H9 (cell line): Measurements from ENCODE around the gene AXIN2. TPM values are rescaled to one million over a fixed set of nuclear protein-coding genes. Genes with fewer than 3 reads are reported as not detected.

Experiments
- DNase-seq: peaks from one replicate; pipeline ENCODE4 v3.0.0-alpha.2; 2017
- H2AFZ ChIP-seq: one replicate; pipeline ENCODE4 v1.6.1; 2013; ENCODE audit warnings: mild to moderate bottlenecking, low read length, control low read depth, moderate library complexity
- H2AK5ac ChIP-seq: 2 replicates; pipeline ENCODE4 v1.6.1; 2013; ENCODE audit warnings: low read length, control low read depth, mixed read lengths; ENCODE audit not compliant: insufficient read length
- H2BK120ac ChIP-seq: one replicate; pipeline ENCODE4 v1.6.1; 2013; ENCODE audit warnings: low read depth, mild to moderate bottlenecking, low read length, control low read depth, inconsistent platforms; ENCODE audit not compliant: poor library complexity, severe bottlenecking
- H2BK12ac ChIP-seq: 2 replicates; pipeline ENCODE4 v1.6.1; 2013; ENCODE audit warnings: low read length, control low read depth, mixed read lengths, low read depth; ENCODE audit not compliant: insufficient read length
- H2BK15ac ChIP-seq: 2 replicates; pipeline ENCODE4 v1.6.1; 2013; ENCODE audit warnings: low read depth, low read length, control low read depth
- H2BK20ac ChIP-seq: one replicate; pipeline ENCODE4 v1.6.1; 2013; ENCODE audit warnings: low read depth, mild to moderate bottlenecking, low read length, control low read depth, inconsistent platforms; ENCODE audit not compliant: poor library complexity, severe bottlenecking
- H2BK5ac ChIP-seq: 2 replicates; pipeline ENCODE4 v1.6.1; 2013; ENCODE audit warnings: low read length, control low read depth, mixed read lengths; ENCODE audit not compliant: insufficient read length
- H3K14ac ChIP-seq: 2 replicates; pipeline ENCODE4 v1.6.1; 2013; ENCODE audit warnings: low read length, control low read depth; ENCODE audit not compliant: insufficient read depth
- H3K18ac ChIP-seq: 2 replicates; pipeline ENCODE4 v1.6.1; 2013; ENCODE audit warnings: low read depth, mild to moderate bottlenecking, mixed read lengths, low read length, control low read depth; ENCODE audit not compliant: insufficient read length
- H3K23ac ChIP-seq: 2 replicates; pipeline ENCODE4 v1.6.1; 2013; ENCODE audit warnings: low read length, control low read depth, mixed read lengths, low read depth; ENCODE audit not compliant: insufficient read length
- H3K23me2 ChIP-seq: 2 replicates; pipeline ENCODE4 v1.6.1; 2013; ENCODE audit warnings: low read depth, mild to moderate bottlenecking, mixed read lengths, low read length, control low read depth; ENCODE audit not compliant: insufficient read length, poor library complexity, severe bottlenecking
- H3K27ac ChIP-seq: 2 replicates; pipeline ENCODE4 v1.5.1; 2013; ENCODE audit warnings: low read length, control low read depth, mixed read lengths, low read depth; ENCODE audit not compliant: insufficient read length
- H3K27me3 ChIP-seq: 2 replicates; pipeline ENCODE4 v1.6.1; 2013; ENCODE audit warnings: low read length, control low read depth, inconsistent platforms; ENCODE audit not compliant: insufficient read depth
- H3K4ac ChIP-seq: 2 replicates; pipeline ENCODE4 v1.6.1; 2013; ENCODE audit warnings: low read depth, mild to moderate bottlenecking, control low read depth, inconsistent platforms, low read length, moderate library complexity
- H3K4me1 ChIP-seq: 2 replicates; pipeline ENCODE4 v1.6.1; 2013; ENCODE audit warnings: low read length, control low read depth, inconsistent platforms; ENCODE audit not compliant: insufficient read depth
- H3K4me2 ChIP-seq: 2 replicates; pipeline ENCODE4 v1.6.1; 2013; ENCODE audit warnings: low read length, control low read depth, mixed read lengths; ENCODE audit not compliant: insufficient read length, insufficient read depth
- H3K56ac ChIP-seq: 2 replicates; pipeline ENCODE4 v1.6.1; 2013; ENCODE audit warnings: low read depth, mild to moderate bottlenecking, mixed read lengths, low read length, control low read depth; ENCODE audit not compliant: insufficient read length
- H3K79me1 ChIP-seq: 2 replicates; pipeline ENCODE4 v1.6.1; 2013; ENCODE audit warnings: low read depth, mild to moderate bottlenecking, moderate library complexity, low read length, control low read depth, inconsistent platforms; ENCODE audit not compliant: insufficient read depth, poor library complexity, severe bottlenecking
- H3K79me2 ChIP-seq: 2 replicates; pipeline ENCODE4 v1.6.1; 2013; ENCODE audit warnings: low read length, control low read depth, inconsistent platforms; ENCODE audit not compliant: insufficient read depth
- H3K9ac ChIP-seq: 2 replicates; pipeline ENCODE4 v1.6.1; 2013; ENCODE audit warnings: low read length, control low read depth, mixed read lengths; ENCODE audit not compliant: insufficient read length; ENCODE audit errors: extremely low read depth
- H3K9me3 ChIP-seq: one replicate; pipeline ENCODE4 v1.6.1; 2013; ENCODE audit warnings: low read depth, low read length, inconsistent platforms; ENCODE audit not compliant: control insufficient read depth
- H3T11ph ChIP-seq: one replicate; pipeline ENCODE4 v1.6.1; 2013; ENCODE audit warnings: mild to moderate bottlenecking, low read length, control low read depth, inconsistent platforms
- H4K20me1 ChIP-seq: one replicate; pipeline ENCODE4 v1.6.1; 2013; ENCODE audit not compliant: control insufficient read depth, insufficient read length, insufficient read depth
- H4K5ac ChIP-seq: 2 replicates; pipeline ENCODE4 v1.6.1; 2013; ENCODE audit warnings: low read depth, mild to moderate bottlenecking, mixed read lengths, low read length, control low read depth; ENCODE audit not compliant: insufficient read length
- H4K8ac ChIP-seq: replicated peaks from 2 replicates; pipeline ENCODE4 v1.6.1; 2013; ENCODE audit warnings: low read length, control low read depth, mixed read lengths, low read depth; ENCODE audit not compliant: insufficient read length
- H4K91ac ChIP-seq: 2 replicates; pipeline ENCODE4 v1.6.1; 2013; ENCODE audit warnings: low read depth, mild to moderate bottlenecking, moderate library complexity, mixed read lengths, low read length, control low read depth; ENCODE audit not compliant: insufficient read length
- H3K27ac Mint-ChIP-seq, 3 experiments: 2 replicates in 2 of 3; 3 replicates in 1 of 3; pipeline ENCODE4 v1.8.0; 2020 to 2021; ENCODE audit warnings: mixed read lengths in 3 of 3, mild to moderate bottlenecking in 1 of 3, moderate library complexity in 1 of 3
- H3K27me3 Mint-ChIP-seq: 2 replicates; pipeline ENCODE4 v1.8.0; 2021; ENCODE audit warnings: low read depth, mild to moderate bottlenecking, moderate library complexity, mixed read lengths
- H3K36me3 Mint-ChIP-seq, 3 experiments: 2 replicates in 2 of 3; 3 replicates in 1 of 3; pipeline ENCODE4 v1.8.0; 2020 to 2021; ENCODE audit warnings: low read depth in 3 of 3, mixed read lengths in 3 of 3; ENCODE audit not compliant: insufficient read depth in 1 of 3
- H3K4me1 Mint-ChIP-seq, 2 experiments: 2 replicates each; pipeline ENCODE4 v1.8.0; 2020; ENCODE audit warnings: mixed read lengths in 2 of 2
- H3K4me3 Mint-ChIP-seq, 2 experiments: 2 replicates in 1 of 2; 3 replicates in 1 of 2; pipeline ENCODE4 v1.8.0; 2020 to 2021; ENCODE audit warnings: mild to moderate bottlenecking in 2 of 2, mixed read lengths in 2 of 2, moderate library complexity in 1 of 2
- H3K9me3 Mint-ChIP-seq, 2 experiments: 2 replicates in 1 of 2; 3 replicates in 1 of 2; pipeline ENCODE4 v1.8.0; 2020; ENCODE audit warnings: mild to moderate bottlenecking in 2 of 2, mixed read lengths in 2 of 2, moderate library complexity in 1 of 2
- CTCF ChIP-seq: fragments of 200-600 bp; sonication (generic); conservative IDR thresholded peaks from 3 replicates; pipeline ENCODE4 v1.8.0; 2021; ENCODE audit warnings: antibody characterized with exemption, mild to moderate bottlenecking
- WGBS: extraction: QIAGEN DNeasy Blood & Tissue Kit; methylation state at CpG from one replicate; pipeline ENCODE4 v1.1.7; 2013; ENCODE audit warnings: missing lambda C conversion rate, low lambda C conversion rate, mixed read lengths; ENCODE audit not compliant: insufficient read length; ENCODE audit errors: extremely low coverage; 5-methylcytosine and 5-hydroxymethylcytosine counted together
- total RNA-seq: library from RNA; stranded (reverse); gene quantifications from 2 replicates; pipeline ENCODE4 v1.2.1, GENCODE V29; 2021

The AXIN2 gene
- total RNA-seq, 1 experiment from 2014 or later: 35.0 TPM

GRCh38 chr17:65588181-65588808 is 26.8 kb upstream of the AXIN2 start:
- H4K91ac ChIP-seq: no peak overlapping the region
- H3K27ac Mint-ChIP-seq: peak overlapping the region in 1 of 3 experiments; percentile 64; a peak in 1 of 7 replicates
- WGBS: no CpG with 5 or more reads among the region's 9 CpGs

More at GRCh38 chr17:65588181-65588808, 26.8 kb upstream of the AXIN2 start:
- Histone ChIP-seq H4K5ac (no peak overlapping the region), H3K27ac (no peak overlapping the region), H3K23me2 (no peaks in the 10 kb centered on the region), H3K56ac (no peak overlapping the region), H4K20me1 (no peaks in the 10 kb centered on the region), H3T11ph (no peak overlapping the region), H3K23ac (no peak overlapping the region), H3K4me2 (no peak overlapping the region), H2AFZ (no peak overlapping the region), H2BK120ac (no peak overlapping the region), H3K79me1 (no peaks in the 10 kb centered on the region), H3K4me1 (peaks cover 11% of the 10 kb centered on the region; the same call in 1 of the 2 replicates), H2BK5ac (no peak overlapping the region), H3K9ac (no peak overlapping the region), H2AK5ac (no peak overlapping the region), H2BK12ac (no peak overlapping the region), H3K79me2 (no peaks in the 10 kb centered on the region), H2BK20ac (no peak overlapping the region), H3K18ac (no peak overlapping the region), H2BK15ac (no peak overlapping the region), H4K8ac (no peak overlapping the region), H3K9me3 (no peaks in the 10 kb centered on the region), H3K14ac (no peak overlapping the region), H3K4ac (no peak overlapping the region), H3K27me3 (no peaks in the 10 kb centered on the region)
- TF ChIP-seq CTCF: peak; percentile 52
- DNase-seq: no peak
- H3K4me1 Mint-ChIP-seq: peaks cover 29 to 33% of the 10 kb centered on the region in 2 experiments
- no peaks in the 10 kb centered on the region; a peak in 1 of 5 replicates for H3K9me3 Mint-ChIP-seq
- no peak overlapping the region for H3K4me3 Mint-ChIP-seq
- H3K36me3 Mint-ChIP-seq: peaks cover 0 to 2% (median 0%) of the 10 kb centered on the region in 3 experiments; a peak in 1 of 7 replicates
- H3K27me3 Mint-ChIP-seq: peaks cover 5% of the 10 kb centered on the region
